IMR-90 (cell line): ENCODE measurements around the gene HOXA10. TPM values are rescaled to one million over a fixed set of nuclear protein-coding genes. Genes with fewer than 3 reads are reported as not detected.
A peak's percentile ranks its signal among the peaks of the same experiment; 100 is the strongest.

Source experiments
- ATAC-seq: fragments of 200-7000 bp; cut with Tn5 transposase; 2 replicates; pipeline ENCODE4 v1.9.1; 2020; ENCODE audit warnings: low read depth, mild to moderate bottlenecking, moderate library complexity
- BruUV-seq: library from RNA; stranded (reverse); fragments of 400-500 nt; replicated peaks from 2 replicates; lab custom pipeline; 2021; lab: Mats Ljungman, UMichigan
- CTCF ChIA-PET: fragments of 300-600 bp; formaldehyde crosslinking; extraction: SDS; loops from one replicate; lab custom pipeline; 2021; ENCODE audit warnings: antibody characterized with exemption; lab: Yijun Ruan, JAX
- POLR2A ChIA-PET: fragments of 300-600 bp; sonication (Branson Sonifier 250); formaldehyde crosslinking; loops from one replicate; lab custom pipeline; 2022; ENCODE audit warnings: antibody characterized with exemption; ENCODE audit not compliant: unreplicated experiment; lab: Charles Lee
- DNase-seq: peaks from one replicate; pipeline ENCODE4 v3.0.0; 2013
- H2AFZ ChIP-seq: replicated peaks from 2 replicates; pipeline ENCODE3; 2013; ENCODE audit warnings: low read length, mild to moderate bottlenecking; ENCODE audit not compliant: poor library complexity
- H2AK5ac ChIP-seq: 2 replicates; pipeline ENCODE4 v1.6.1; 2013; ENCODE audit warnings: low read depth, low read length, inconsistent platforms
- H2AK9ac ChIP-seq: replicated peaks from 2 replicates; pipeline ENCODE3; 2013; ENCODE audit warnings: mild to moderate bottlenecking, low read depth, low read length, moderate library complexity; ENCODE audit not compliant: poor library complexity
- H2BK120ac ChIP-seq: 2 replicates; pipeline ENCODE4 v1.6.1; 2013; ENCODE audit warnings: low read depth, low read length, inconsistent platforms
- H2BK15ac ChIP-seq: 3 replicates; pipeline ENCODE4 v1.6.1; 2013; ENCODE audit warnings: low read depth, low read length, inconsistent platforms
- H2BK20ac ChIP-seq: 2 replicates; pipeline ENCODE4 v1.6.1; 2013; ENCODE audit warnings: low read depth, mild to moderate bottlenecking, inconsistent platforms, low read length, moderate library complexity
- H2BK5ac ChIP-seq: 2 replicates; pipeline ENCODE4 v1.6.1; 2013; ENCODE audit warnings: mild to moderate bottlenecking, low read depth, low read length, inconsistent platforms; ENCODE audit not compliant: poor library complexity, severe bottlenecking
- H3K14ac ChIP-seq: replicated peaks from 2 replicates; pipeline ENCODE4 v1.6.1; 2013; ENCODE audit warnings: low read depth, low read length, inconsistent platforms
- H3K18ac ChIP-seq: 2 replicates; pipeline ENCODE4 v1.6.1; 2013; ENCODE audit warnings: low read depth, low read length, control low read depth
- H3K23ac ChIP-seq: 2 replicates; pipeline ENCODE4 v1.6.1; 2013; ENCODE audit warnings: low read depth, low read length, inconsistent platforms
- H3K27ac ChIP-seq: 2 replicates; pipeline ENCODE4 v1.5.1; 2013; ENCODE audit warnings: mild to moderate bottlenecking, control low read depth, low read length; ENCODE audit not compliant: insufficient read depth
- H3K27me3 ChIP-seq: 2 replicates; pipeline ENCODE4 v1.6.1; 2013; ENCODE audit warnings: low read length; ENCODE audit not compliant: control insufficient read depth, insufficient read depth
- H3K36me3 ChIP-seq: 2 replicates; pipeline ENCODE4 v1.6.1; 2013; ENCODE audit warnings: low read length, mixed read lengths; ENCODE audit not compliant: control insufficient read depth, insufficient read depth
- H3K4ac ChIP-seq: 2 replicates; pipeline ENCODE4 v1.6.1; 2013; ENCODE audit warnings: low read depth, low read length, inconsistent platforms
- H3K4me1 ChIP-seq: 2 replicates; pipeline ENCODE4 v1.6.1; 2013; ENCODE audit warnings: low read length, mixed read lengths; ENCODE audit not compliant: control insufficient read depth, insufficient read depth
- H3K4me2 ChIP-seq: 2 replicates; pipeline ENCODE4 v1.6.1; 2013; ENCODE audit warnings: low read depth, mild to moderate bottlenecking, control low read depth, low read length, moderate library complexity
- H3K4me3 ChIP-seq: 2 replicates; pipeline ENCODE4 v1.5.1; 2013; ENCODE audit warnings: low read depth, mild to moderate bottlenecking, control low read depth, low read length, moderate library complexity; ENCODE audit not compliant: insufficient read depth
- H3K56ac ChIP-seq: 2 replicates; pipeline ENCODE4 v1.6.1; 2013; ENCODE audit warnings: low read length, inconsistent platforms; ENCODE audit not compliant: insufficient read depth; ENCODE audit errors: extremely low read depth
- H3K79me1 ChIP-seq, 2 experiments: 2 replicates each; pipeline ENCODE4 v1.6.1; 2013; ENCODE audit warnings: low read length in 2 of 2, inconsistent platforms in 1 of 2, low read depth in 1 of 2
- H3K9ac ChIP-seq: 2 replicates; pipeline ENCODE4 v1.6.1; 2013; ENCODE audit warnings: low read depth, low read length, control low read depth
- H3K9me1 ChIP-seq: 2 replicates; pipeline ENCODE4 v1.6.1; 2013; ENCODE audit warnings: low read length, inconsistent platforms; ENCODE audit not compliant: insufficient read depth
- H3K9me3 ChIP-seq: 2 replicates; pipeline ENCODE4 v1.6.1; 2013; ENCODE audit warnings: low read length; ENCODE audit not compliant: control insufficient read depth, insufficient read depth
- H4K20me1 ChIP-seq: 2 replicates; pipeline ENCODE4 v1.6.1; 2013; ENCODE audit warnings: low read length, inconsistent platforms; ENCODE audit not compliant: insufficient read depth
- H4K5ac ChIP-seq: 2 replicates; pipeline ENCODE4 v1.6.1; 2013; ENCODE audit warnings: mild to moderate bottlenecking, low read depth, low read length, control low read depth
- H4K8ac ChIP-seq, 2 experiments: 2 replicates each; pipeline ENCODE4 v1.6.1; 2013; ENCODE audit warnings: low read depth in 2 of 2, low read length in 2 of 2, control low read depth in 1 of 2, inconsistent platforms in 1 of 2
- H4K91ac ChIP-seq: 2 replicates; pipeline ENCODE4 v1.6.1; 2013; ENCODE audit warnings: low read depth, low read length, inconsistent platforms; ENCODE audit not compliant: insufficient read depth
- BHLHE40 ChIP-seq: fragments of 150-350 bp; IDR thresholded peaks from 2 replicates; pipeline ENCODE4 v1.6.1; 2016; ENCODE audit warnings: mild to moderate bottlenecking, low read depth, low read length
- CEBPB ChIP-seq: IDR thresholded peaks from 2 replicates; pipeline ENCODE4 v1.6.1; 2012; ENCODE audit warnings: low read depth, low read length, improper control_type of control experiment
- CHD1 ChIP-seq: IDR thresholded peaks from 2 replicates; pipeline ENCODE4 v1.6.1; 2012; ENCODE audit warnings: low read depth, low read length, improper control_type of control experiment
- FOS ChIP-seq: fragments of 150-350 bp; IDR thresholded peaks from 2 replicates; pipeline ENCODE4 v1.6.1; 2016; ENCODE audit warnings: low read depth, low read length
- MAFK ChIP-seq: IDR thresholded peaks from 2 replicates; pipeline ENCODE4 v1.6.1; 2012; ENCODE audit warnings: low read depth, low read length, improper control_type of control experiment
- NFE2L2 ChIP-seq: fragments of 150-350 bp; IDR thresholded peaks from 2 replicates; pipeline ENCODE4 v1.6.1; 2016; ENCODE audit warnings: low read depth, mild to moderate bottlenecking, low read length
- RAD21 ChIP-seq: IDR thresholded peaks from 2 replicates; pipeline ENCODE4 v1.6.1; 2012; ENCODE audit warnings: low read length, improper control_type of control experiment
- RCOR1 ChIP-seq: IDR thresholded peaks from 2 replicates; pipeline ENCODE4 v1.6.1; 2012; ENCODE audit warnings: mild to moderate bottlenecking, low read length, improper control_type of control experiment; ENCODE audit not compliant: insufficient replicate concordance
- SMC3 ChIP-seq: fragments of 150-350 bp; IDR thresholded peaks from 2 replicates; pipeline ENCODE4 v1.6.1; 2016; ENCODE audit warnings: low read depth, mild to moderate bottlenecking, antibody characterized with exemption, low read length, moderate library complexity
- WGBS, 2 experiments: methylation state at CpG; one replicate each; pipeline versions ENCODE4 v1.1.5 to v1.1.7; 2013; ENCODE audit warnings: missing lambda C conversion rate in 2 of 2; ENCODE audit not compliant: insufficient read length in 1 of 2; ENCODE audit errors: extremely low coverage in 2 of 2; 5-methylcytosine and 5-hydroxymethylcytosine counted together
- dilution Hi-C: fragments of 300-500 bp; cut with HindIII; formaldehyde crosslinking; loops from one replicate; pipeline ENCODE4 v1.14.3; 2018; ENCODE audit warnings: low sequenced_read_pairs; ENCODE audit not compliant: unreplicated experiment
- in situ Hi-C: fragments of 300-500 bp; cut with MboI; formaldehyde crosslinking; loops from 3 replicates; pipeline ENCODE4 v1.14.3; 2019; ENCODE audit warnings: low sequenced_read_pairs, inconsistent platforms, mixed read lengths
- intact Hi-C: fragments of 100-400 bp; cut with micrococcal nuclease; formaldehyde crosslinking; loops from 2 replicates; pipeline ENCODE4 v1.10.0; 2022
- polyA plus RNA-seq, 3 experiments: library from polyadenylated mRNA; depleted of rRNA; stranded (reverse); fragments of >200 nt; gene quantifications; 2 replicates each; pipeline ENCODE4 v1.2.3, GENCODE V29; 2012; ENCODE audit warnings: low replicate concordance in 1 of 3
- total RNA-seq: library from RNA; depleted of rRNA; stranded (reverse); fragments of >200 nt; gene quantifications from 2 replicates; pipeline ENCODE4 v1.2.3, GENCODE V29; 2012
- TF ChIP-seq, protein P1 (sequence below): fragments of 150-350 bp; IDR thresholded peaks from 2 replicates; pipeline ENCODE4 v1.6.1; 2017; ENCODE audit warnings: mild to moderate bottlenecking, antibody characterized with exemption, low read length, low read depth
- TF ChIP-seq, protein P2 (sequence below): conservative IDR thresholded peaks from 2 replicates; pipeline ENCODE4 v1.5.1; 2012; ENCODE audit warnings: mild to moderate bottlenecking, low read depth, low read length, improper control_type of control experiment
- TF ChIP-seq, protein P3 (sequence below): fragments of 150-350 bp; IDR thresholded peaks from 2 replicates; pipeline ENCODE4 v1.6.1; 2016; ENCODE audit warnings: low read depth, mild to moderate bottlenecking, low read length, moderate library complexity, borderline replicate concordance

The HOXA10 gene
- total and polyA plus RNA-seq, 2 of the 4 experiments (the other 2 are of a cell fraction) = 0.10 to 0.18 TPM

DNA sequence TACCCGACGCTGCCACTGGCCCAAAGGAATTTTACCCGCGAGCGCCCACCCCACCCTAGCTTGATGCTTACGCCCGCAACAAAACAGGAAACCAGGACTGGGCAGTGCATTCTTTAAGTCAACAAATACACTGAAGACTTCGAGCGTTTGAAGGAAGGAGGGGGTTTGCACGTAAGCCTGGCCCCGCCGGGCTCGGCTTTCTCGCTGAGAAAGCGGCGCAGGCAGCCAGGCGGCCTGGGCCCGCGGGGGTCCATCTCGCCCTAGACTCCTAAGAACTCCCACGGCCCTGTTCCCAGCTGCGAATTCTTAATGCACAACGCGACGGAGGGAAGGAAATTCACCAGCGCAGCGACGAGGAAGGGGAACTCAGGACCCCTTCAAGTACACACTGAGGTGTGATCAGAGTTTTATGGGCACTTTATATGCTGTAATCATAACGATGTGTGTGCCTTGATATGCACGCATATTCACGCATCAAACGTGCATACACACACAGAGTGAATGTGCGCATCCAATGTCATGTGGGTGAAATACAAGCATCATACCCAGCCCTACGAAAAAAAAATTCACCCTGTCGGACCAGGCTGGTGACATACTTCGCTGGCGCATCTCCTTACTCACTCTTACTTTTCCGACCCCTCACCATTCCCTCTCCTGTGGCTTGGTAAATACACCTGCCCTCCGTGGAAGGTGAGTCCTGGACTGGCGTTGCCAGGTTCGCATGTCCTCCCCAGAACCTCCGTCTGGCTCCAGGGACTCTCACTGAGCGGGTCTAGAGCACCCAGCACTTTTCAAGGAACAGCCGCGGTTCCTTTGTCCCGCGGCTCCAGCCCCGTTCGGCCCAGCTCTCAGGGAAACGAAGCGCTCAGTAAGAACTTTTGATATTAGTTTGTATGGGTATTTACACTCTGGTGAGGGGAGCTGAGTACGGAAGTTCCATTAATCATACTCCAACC is 31.5 kb upstream of the HOXA10 start:
- H2AK9ac ChIP-seq = no peak overlapping the region
- WGBS, 2 experiments = 4% methylated on average over 18 of the region's 52 CpGs; no CpG with 5 or more reads in 1 of the 2 experiments
- H2BK20ac ChIP-seq = no peak overlapping the region
- peak overlapping the region; percentile 87 for H3K23ac ChIP-seq
- CTCF ChIA-PET = interaction anchor here (0.7 to 1.1 kb wide), 2 partner anchors 9 kb away, joined by 3 read pairs; no protein-coding TSS in a partner anchor
- no peak overlapping the region for H4K8ac ChIP-seq
- no peaks in the 10 kb centered on the region for H3K79me1 ChIP-seq
- no peak overlapping the region for H3K27ac ChIP-seq
- POLR2A ChIA-PET = no interaction called here
- peaks cover 7% of the 10 kb centered on the region; the same call in 1 of the 2 replicates for H3K9me3 ChIP-seq
- no peak overlapping the region for H2BK120ac ChIP-seq
- H4K20me1 ChIP-seq = peaks cover 21% of the 10 kb centered on the region
- no peaks in the 10 kb centered on the region for H3K36me3 ChIP-seq
- in situ Hi-C loops = loop anchor here (10.0 kb wide), 1 partner anchor 569 kb away; no protein-coding TSS in a partner anchor
- H3K18ac ChIP-seq = no peak overlapping the region
- H3K4me3 ChIP-seq = no peak overlapping the region
- no peak overlapping the region for H3K4ac ChIP-seq
- dilution Hi-C loops = no loop called here
- no peak overlapping the region for H2AK5ac ChIP-seq
- TF ChIP-seq RCOR1 = no peak
- TF ChIP-seq, protein P1, sequence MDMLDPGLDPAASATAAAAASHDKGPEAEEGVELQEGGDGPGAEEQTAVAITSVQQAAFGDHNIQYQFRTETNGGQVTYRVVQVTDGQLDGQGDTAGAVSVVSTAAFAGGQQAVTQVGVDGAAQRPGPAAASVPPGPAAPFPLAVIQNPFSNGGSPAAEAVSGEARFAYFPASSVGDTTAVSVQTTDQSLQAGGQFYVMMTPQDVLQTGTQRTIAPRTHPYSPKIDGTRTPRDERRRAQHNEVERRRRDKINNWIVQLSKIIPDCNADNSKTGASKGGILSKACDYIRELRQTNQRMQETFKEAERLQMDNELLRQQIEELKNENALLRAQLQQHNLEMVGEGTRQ = no peak
- TF ChIP-seq, protein P2, sequence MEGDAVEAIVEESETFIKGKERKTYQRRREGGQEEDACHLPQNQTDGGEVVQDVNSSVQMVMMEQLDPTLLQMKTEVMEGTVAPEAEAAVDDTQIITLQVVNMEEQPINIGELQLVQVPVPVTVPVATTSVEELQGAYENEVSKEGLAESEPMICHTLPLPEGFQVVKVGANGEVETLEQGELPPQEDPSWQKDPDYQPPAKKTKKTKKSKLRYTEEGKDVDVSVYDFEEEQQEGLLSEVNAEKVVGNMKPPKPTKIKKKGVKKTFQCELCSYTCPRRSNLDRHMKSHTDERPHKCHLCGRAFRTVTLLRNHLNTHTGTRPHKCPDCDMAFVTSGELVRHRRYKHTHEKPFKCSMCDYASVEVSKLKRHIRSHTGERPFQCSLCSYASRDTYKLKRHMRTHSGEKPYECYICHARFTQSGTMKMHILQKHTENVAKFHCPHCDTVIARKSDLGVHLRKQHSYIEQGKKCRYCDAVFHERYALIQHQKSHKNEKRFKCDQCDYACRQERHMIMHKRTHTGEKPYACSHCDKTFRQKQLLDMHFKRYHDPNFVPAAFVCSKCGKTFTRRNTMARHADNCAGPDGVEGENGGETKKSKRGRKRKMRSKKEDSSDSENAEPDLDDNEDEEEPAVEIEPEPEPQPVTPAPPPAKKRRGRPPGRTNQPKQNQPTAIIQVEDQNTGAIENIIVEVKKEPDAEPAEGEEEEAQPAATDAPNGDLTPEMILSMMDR = no peak
- TF ChIP-seq CHD1 = no peak
- TF ChIP-seq MAFK = no peak
- TF ChIP-seq RAD21 = no peak
- TF ChIP-seq BHLHE40 = no peak
- TF ChIP-seq NFE2L2 = no peak
- TF ChIP-seq, protein P3, sequence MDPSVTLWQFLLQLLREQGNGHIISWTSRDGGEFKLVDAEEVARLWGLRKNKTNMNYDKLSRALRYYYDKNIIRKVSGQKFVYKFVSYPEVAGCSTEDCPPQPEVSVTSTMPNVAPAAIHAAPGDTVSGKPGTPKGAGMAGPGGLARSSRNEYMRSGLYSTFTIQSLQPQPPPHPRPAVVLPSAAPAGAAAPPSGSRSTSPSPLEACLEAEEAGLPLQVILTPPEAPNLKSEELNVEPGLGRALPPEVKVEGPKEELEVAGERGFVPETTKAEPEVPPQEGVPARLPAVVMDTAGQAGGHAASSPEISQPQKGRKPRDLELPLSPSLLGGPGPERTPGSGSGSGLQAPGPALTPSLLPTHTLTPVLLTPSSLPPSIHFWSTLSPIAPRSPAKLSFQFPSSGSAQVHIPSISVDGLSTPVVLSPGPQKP = no peak
- no peak for TF ChIP-seq SMC3
- TF ChIP-seq CEBPB = no peak
- no peak for TF ChIP-seq FOS
- H3K9me1 ChIP-seq = peaks cover 3% of the 10 kb centered on the region; the same call in 1 of the 2 replicates
- no peak overlapping the region for H4K5ac ChIP-seq
- H3K4me1 ChIP-seq = peaks cover 2% of the 10 kb centered on the region; the same call in 1 of the 2 replicates
- H2AFZ ChIP-seq = peak overlapping the region; percentile 59
- H3K56ac ChIP-seq = no peak overlapping the region
- DNase-seq = no peak
- BruUV-seq = no TSS peak
- H3K4me2 ChIP-seq = no peak overlapping the region; the same call in 1 of the 2 replicates
- no peak overlapping the region for H3K14ac ChIP-seq
- H4K91ac ChIP-seq = no peak overlapping the region
- intact Hi-C loops = no loop called here
- no peak overlapping the region for H2BK15ac ChIP-seq
- H2BK5ac ChIP-seq = no peak overlapping the region
- ATAC-seq = no peak
- peaks cover 95% of the 10 kb centered on the region for H3K27me3 ChIP-seq
- no peak overlapping the region for H3K9ac ChIP-seq
